GM23338 (cell line): ENCODE data around the gene TAS2R43. TPM values are rescaled to one million over a fixed set of nuclear protein-coding genes. Genes with fewer than 3 reads are reported as not detected.
"Not testable (repeated sequence)": the region's sequence is repeated elsewhere in the genome, so short reads cannot be mapped to it uniquely, and the experiment has no call there.

ENCODE experiments used
- ATAC-seq: fragments of 200-7000 bp; cut with Tn5 transposase; 3 replicates; pipeline ENCODE4 v1.9.1; 2020
- DNase-seq: peaks from one replicate; pipeline ENCODE4 v3.0.0-alpha.2; 2015; ENCODE audit warnings: low spot score
- H2AFZ ChIP-seq: fragments of 200-600 bp; sonication (generic); 2 replicates; pipeline ENCODE4 v1.8.0; 2016; ENCODE audit warnings: antibody characterized with exemption, mild to moderate bottlenecking, moderate library complexity
- H3F3A ChIP-seq: fragments of 200-600 bp; sonication (generic); replicated peaks from 2 replicates; pipeline ENCODE4 v1.8.0; 2017; ENCODE audit warnings: antibody characterized with exemption, mixed run types, low read depth
- H3K27ac ChIP-seq: fragments of 200-600 bp; sonication (generic); 2 replicates; pipeline ENCODE4 v1.6.1; 2016; ENCODE audit warnings: low read depth
- H3K27me3 ChIP-seq: fragments of 200-600 bp; sonication (generic); 2 replicates; pipeline ENCODE4 v1.8.0; 2016; ENCODE audit warnings: mild to moderate bottlenecking, mixed run types, moderate library complexity; ENCODE audit not compliant: insufficient read depth
- H3K36me3 ChIP-seq: fragments of 200-600 bp; sonication (generic); 2 replicates; pipeline ENCODE4 v1.8.0; 2016; ENCODE audit warnings: mild to moderate bottlenecking; ENCODE audit not compliant: insufficient read depth
- H3K4me1 ChIP-seq: fragments of 200-600 bp; sonication (generic); 2 replicates; pipeline ENCODE4 v1.8.0; 2016; ENCODE audit warnings: mild to moderate bottlenecking, moderate library complexity; ENCODE audit not compliant: insufficient read depth
- H3K4me2 ChIP-seq: fragments of 200-600 bp; sonication (generic); 2 replicates; pipeline ENCODE4 v1.7.1; 2017; ENCODE audit warnings: mixed run types
- H3K4me3 ChIP-seq: fragments of 200-600 bp; sonication (generic); 2 replicates; pipeline ENCODE4 v1.6.1; 2016; ENCODE audit warnings: mixed run types
- H3K79me2 ChIP-seq: fragments of 200-600 bp; sonication (generic); replicated peaks from 2 replicates; pipeline ENCODE4 v1.8.0; 2017; ENCODE audit warnings: mild to moderate bottlenecking; ENCODE audit not compliant: insufficient read depth
- H3K9me2 ChIP-seq: fragments of 200-600 bp; sonication (generic); 2 replicates; pipeline ENCODE4 v1.8.0; 2017; ENCODE audit not compliant: insufficient read depth
- H4K20me1 ChIP-seq: fragments of 200-600 bp; sonication (generic); replicated peaks from 2 replicates; pipeline ENCODE4 v1.8.0; 2017; ENCODE audit warnings: mild to moderate bottlenecking; ENCODE audit not compliant: insufficient read depth
- H3K27ac Mint-ChIP-seq: 2 replicates; pipeline ENCODE4 v1.8.0; 2020; ENCODE audit warnings: inconsistent platforms, mild to moderate bottlenecking, moderate library complexity, mixed read lengths
- H3K27me3 Mint-ChIP-seq: 3 replicates; pipeline ENCODE4 v1.8.0; 2022; ENCODE audit warnings: low read depth, mild to moderate bottlenecking, moderate library complexity, mixed read lengths, inconsistent platforms; ENCODE audit not compliant: insufficient read depth, poor library complexity
- H3K36me3 Mint-ChIP-seq: 3 replicates; pipeline ENCODE4 v1.8.0; 2021; ENCODE audit warnings: low read depth, mild to moderate bottlenecking, inconsistent platforms, moderate library complexity, mixed read lengths
- H3K4me1 Mint-ChIP-seq: 3 replicates; pipeline ENCODE4 v1.8.0; 2020; ENCODE audit warnings: mild to moderate bottlenecking, inconsistent platforms, mixed read lengths
- H3K4me3 Mint-ChIP-seq: 3 replicates; pipeline ENCODE4 v1.8.0; 2021; ENCODE audit warnings: moderate library complexity, mild to moderate bottlenecking, inconsistent platforms, mixed read lengths
- H3K9me3 Mint-ChIP-seq: 3 replicates; pipeline ENCODE4 v1.8.0; 2020; ENCODE audit warnings: moderate library complexity, mild to moderate bottlenecking, inconsistent platforms, mixed read lengths
- EZH2 ChIP-seq: fragments of 200-600 bp; sonication (generic); IDR thresholded peaks from one replicate; pipeline ENCODE4 v1.8.0; 2017; ENCODE audit warnings: antibody characterized with exemption, mild to moderate bottlenecking, low read depth; ENCODE audit not compliant: unreplicated experiment
- EZH2phosphoT487 ChIP-seq: fragments of 200-600 bp; sonication (generic); IDR thresholded peaks from one replicate; pipeline ENCODE4 v1.8.1; 2018; ENCODE audit warnings: antibody characterized with exemption; ENCODE audit not compliant: unreplicated experiment
- ZNF331 ChIP-seq: fragments of 250-450 bp; sonication (Bioruptor Pico); IDR thresholded peaks from 2 replicates; pipeline ENCODE4 v1.5.0; 2020; ENCODE audit warnings: low read depth, mild to moderate bottlenecking, moderate library complexity
- polyA plus RNA-seq: library from polyadenylated mRNA; unstranded; fragments of >200 nt; fragmentation: Nextera tagmentation; extraction: Ambion mirVana; gene quantifications from 2 replicates; pipeline ENCODE4 v1.2.1, GENCODE V29; 2016
- small RNA-seq: library from RNA; depleted of rRNA; stranded (forward); fragments of <200 nt; gene quantifications from one replicate; pipeline ENCODE3, GENCODE V24; 2014; ENCODE audit warnings: low replicate concordance
- total RNA-seq: library from RNA; depleted of rRNA; stranded (reverse); fragments of >200 nt; shearing (Covaris generic); gene quantifications from 2 replicates; pipeline ENCODE4 v1.2.3, GENCODE V29; 2014; rRNA removed

Gene TAS2R43
- total and polyA plus RNA-seq, 2 experiments from 2014 or later = 2.7 TPM; not detected in 1

DNA sequence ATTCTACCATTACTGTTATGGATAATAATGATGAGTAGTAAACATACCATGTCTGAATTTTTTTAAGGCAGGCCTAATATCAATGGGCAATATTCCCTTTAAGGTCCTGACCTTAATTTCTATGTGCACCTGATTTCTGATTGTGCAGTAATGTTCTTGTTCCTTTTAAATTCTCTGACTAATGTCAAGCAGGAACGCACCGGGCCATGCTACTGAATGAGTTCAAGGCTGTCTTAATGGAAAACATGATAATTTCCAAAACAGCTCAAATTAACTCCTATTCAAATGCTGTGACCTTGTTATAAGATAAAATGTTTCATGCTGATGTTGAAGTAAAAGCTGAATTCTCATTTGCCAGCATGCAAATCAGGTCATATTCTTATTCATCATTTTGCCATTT, 36.8 kb downstream of the TAS2R43 start:
- Mint-ChIP-seq H3K27ac (no peak overlapping the region), H3K4me3 (no peak overlapping the region), H3K27me3 (no peaks in the 10 kb centered on the region), H3K36me3 (peaks cover 43% of the 10 kb centered on the region), H3K9me3 (peaks cover 34% of the 10 kb centered on the region), H3K4me1 (no peaks in the 10 kb centered on the region)
- Histone ChIP-seq H2AFZ (no peak overlapping the region), H4K20me1 (no peaks in the 10 kb centered on the region), H3K4me1 (no peaks in the 10 kb centered on the region), H3K27ac (no peak overlapping the region), H3K27me3 (no peaks in the 10 kb centered on the region), H3K36me3 (0 out of 2 replicates have a peak, but pooled peaks cover 5% of the 10 kb centered on the region), H3K4me2 (no peak overlapping the region), H3K4me3 (no peak overlapping the region), H3K9me2 (no peaks in the 10 kb centered on the region; the same call in 1 of the 2 replicates), H3K79me2 (0 out of 2 replicates have a peak, but pooled peaks cover 7% of the 10 kb centered on the region), H3F3A (no peaks in the 10 kb centered on the region)
- TF ChIP-seq EZH2phosphoT487 (no peak), EZH2 (no peak), ZNF331 (CRISPR knock-in tag) (no peak)
- ATAC-seq (no peak), DNase-seq (no peak)

DNA sequence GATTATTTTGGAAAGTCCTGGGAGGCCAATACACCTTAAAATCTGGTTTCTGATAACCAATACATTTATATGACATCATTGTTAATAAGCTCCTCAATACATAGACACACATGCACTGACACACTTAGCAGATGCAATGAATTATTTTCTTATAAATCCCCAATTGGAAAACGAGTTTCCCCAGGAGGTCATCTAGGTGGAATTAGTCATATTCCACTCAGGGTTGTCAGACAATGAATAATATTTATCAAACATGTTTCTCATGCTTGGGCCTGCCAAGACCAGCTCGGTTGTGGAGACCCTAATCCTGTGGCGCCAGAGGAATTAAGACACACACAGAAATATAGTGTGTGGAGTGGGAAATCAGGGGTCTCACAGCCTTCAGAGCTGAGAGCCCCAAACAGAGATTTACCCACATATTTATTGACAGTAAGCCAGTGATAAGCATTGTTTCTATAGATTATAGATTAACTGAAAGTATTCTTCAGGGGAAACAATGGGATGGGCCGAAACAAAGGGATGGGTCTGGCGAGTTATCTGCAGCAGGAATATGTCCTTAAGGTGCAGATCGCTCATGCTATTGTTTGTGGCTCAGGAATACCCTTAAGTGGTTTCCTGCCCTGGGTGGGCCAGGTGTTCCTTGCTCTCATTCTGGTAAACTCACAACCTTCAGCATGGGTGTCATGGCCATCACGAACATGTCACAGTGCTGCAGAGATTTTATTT, 42.1 kb downstream of the TAS2R43 start:
- not testable (repeated sequence) for H3K9me2 ChIP-seq, H3K27ac Mint-ChIP-seq, H3K4me3 Mint-ChIP-seq, H3K79me2 ChIP-seq, ATAC-seq, H3K4me1 ChIP-seq, H3K27me3 ChIP-seq, H3K4me2 ChIP-seq, H3K4me1 Mint-ChIP-seq, H4K20me1 ChIP-seq, H2AFZ ChIP-seq, H3K4me3 ChIP-seq, H3K36me3 ChIP-seq, H3K27me3 Mint-ChIP-seq, H3F3A ChIP-seq, H3K27ac ChIP-seq
- Mint-ChIP-seq H3K36me3 (peaks cover 61% of the 10 kb centered on the region), H3K9me3 (peaks cover 47% of the 10 kb centered on the region)
- DNase-seq = peak; percentile 17

DNA sequence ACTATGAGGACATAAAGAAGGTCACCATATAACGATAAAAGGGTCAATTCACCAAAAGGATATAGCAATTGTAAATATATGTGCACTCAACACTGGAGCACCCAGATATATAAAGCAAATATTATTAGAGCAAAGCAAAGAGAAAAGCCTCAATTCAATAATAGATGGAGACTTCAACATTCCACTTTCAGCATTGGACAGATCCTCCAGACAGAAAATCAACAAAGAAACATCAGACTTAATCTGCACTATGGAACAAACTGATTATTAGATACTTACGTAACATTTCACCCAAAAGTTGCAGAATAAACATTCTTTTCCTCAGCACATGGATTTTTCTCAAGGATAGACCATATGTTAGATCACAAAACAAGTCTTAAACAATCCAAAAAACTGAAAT, 50.7 kb downstream of the TAS2R43 start:
- not testable (repeated sequence) for H3K9me3 Mint-ChIP-seq, H3K36me3 ChIP-seq, H3K27ac ChIP-seq, DNase-seq, H3K4me2 ChIP-seq, ATAC-seq, H3K27me3 Mint-ChIP-seq, H3K9me2 ChIP-seq, H3K4me1 ChIP-seq, H4K20me1 ChIP-seq, H3K27ac Mint-ChIP-seq, H3K79me2 ChIP-seq, H3K4me3 Mint-ChIP-seq, H3K4me3 ChIP-seq, H3F3A ChIP-seq, H3K27me3 ChIP-seq, H2AFZ ChIP-seq, H3K4me1 Mint-ChIP-seq
- H3K36me3 Mint-ChIP-seq = peaks cover 21% of the 10 kb centered on the region

Small RNAs within 50 kb of the gene (small RNA-seq; reads per million reads assigned to genes)
- gene AC018630.1 = not detected

Other genes with a start within 250 kb of the TAS2R43 start
- 2.1 TPM in 2 replicates for gene PRR4, start 242.8 kb downstream of the TAS2R43 start, total RNA-seq
- gene PRR4, start 242.8 kb downstream of the TAS2R43 start, polyA plus RNA-seq = 4.1 and 7.9 TPM in 2 replicates
- 8.3 and 19.0 TPM in 2 replicates for gene PRH1, start 208.1 kb downstream of the TAS2R43 start, total RNA-seq
- 34.2 and 42.9 TPM in 2 replicates for gene PRH1, start 208.1 kb downstream of the TAS2R43 start, polyA plus RNA-seq
- gene TAS2R13, start 182.8 kb downstream of the TAS2R43 start, total RNA-seq = 3.6 and 6.1 TPM in 2 replicates
- gene TAS2R13, start 182.8 kb downstream of the TAS2R43 start, polyA plus RNA-seq = not detected in 2 replicates
- 0.69 TPM in 1 of 2 replicates, not detected in the other for gene PRH2, start 163.1 kb downstream of the TAS2R43 start, total RNA-seq
- gene PRH2, start 163.1 kb downstream of the TAS2R43 start, polyA plus RNA-seq = 0.36 TPM in 1 of 2 replicates, not detected in the other
- gene TAS2R14, start 153.1 kb downstream of the TAS2R43 start, total RNA-seq = 4.9 and 5.9 TPM in 2 replicates
- gene TAS2R14, start 153.1 kb downstream of the TAS2R43 start, polyA plus RNA-seq = 1.1 and 2.6 TPM in 2 replicates
- 3.4 and 5.7 TPM in 2 replicates for gene TAS2R50, start 105.4 kb downstream of the TAS2R43 start, total RNA-seq
- gene TAS2R50, start 105.4 kb downstream of the TAS2R43 start, polyA plus RNA-seq = not detected in 2 replicates
- 3.9 and 6.0 TPM in 2 replicates for gene TAS2R20, start 94.0 kb downstream of the TAS2R43 start, total RNA-seq
- not detected in 2 replicates for gene TAS2R20, start 94.0 kb downstream of the TAS2R43 start, polyA plus RNA-seq
- gene TAS2R19, start 69.7 kb downstream of the TAS2R43 start, total RNA-seq = 6.0 and 8.6 TPM in 2 replicates
- 0.21 TPM in 1 of 2 replicates, not detected in the other for gene TAS2R19, start 69.7 kb downstream of the TAS2R43 start, polyA plus RNA-seq
- 6.1 and 12.9 TPM in 2 replicates for gene TAS2R31, start 60.9 kb downstream of the TAS2R43 start, total RNA-seq
- gene TAS2R31, start 60.9 kb downstream of the TAS2R43 start, polyA plus RNA-seq = 0.21 TPM in 1 of 2 replicates, not detected in the other
- 1.0 and 5.0 TPM in 2 replicates for gene TAS2R46, start 30.0 kb downstream of the TAS2R43 start, total RNA-seq
- gene TAS2R46, start 30.0 kb downstream of the TAS2R43 start, polyA plus RNA-seq = 0.45 and 0.49 TPM in 2 replicates
- gene TAS2R30, start 42.3 kb upstream of the TAS2R43 start, total RNA-seq = 9.7 and 13.7 TPM in 2 replicates
- 0.39 and 0.80 TPM in 2 replicates for gene TAS2R30, start 42.3 kb upstream of the TAS2R43 start, polyA plus RNA-seq
- 9.0 and 9.3 TPM in 2 replicates for gene SMIM10L1, start 78.9 kb upstream of the TAS2R43 start, total RNA-seq
- 22.0 and 22.6 TPM in 2 replicates for gene SMIM10L1, start 78.9 kb upstream of the TAS2R43 start, polyA plus RNA-seq
- gene TAS2R42, start 94.6 kb upstream of the TAS2R43 start, total RNA-seq = 0.38 TPM in 1 of 2 replicates, not detected in the other
- not detected in 2 replicates for gene TAS2R42, start 94.6 kb upstream of the TAS2R43 start, polyA plus RNA-seq
- not detected in 2 replicates for gene PRB3, start 177.4 kb upstream of the TAS2R43 start, total RNA-seq
- 3.0 TPM in 2 replicates for gene PRB3, start 177.4 kb upstream of the TAS2R43 start, polyA plus RNA-seq
- gene PRB4, start 218.1 kb upstream of the TAS2R43 start, total RNA-seq = not detected in 2 replicates
- not detected in 2 replicates for gene PRB4, start 218.1 kb upstream of the TAS2R43 start, polyA plus RNA-seq